HG03025 (cell line): ENCODE results near the gene PRPF31.

Source experiments
- ATAC-seq: cut with Tn5 transposase; IDR thresholded peaks from one replicate; pipeline ENCODE4 v1.9.1; 2021; ENCODE audit warnings: mild to moderate bottlenecking, moderate library complexity; ENCODE audit not compliant: unreplicated experiment, low FRiP score

PRPF31 gene

DNA sequence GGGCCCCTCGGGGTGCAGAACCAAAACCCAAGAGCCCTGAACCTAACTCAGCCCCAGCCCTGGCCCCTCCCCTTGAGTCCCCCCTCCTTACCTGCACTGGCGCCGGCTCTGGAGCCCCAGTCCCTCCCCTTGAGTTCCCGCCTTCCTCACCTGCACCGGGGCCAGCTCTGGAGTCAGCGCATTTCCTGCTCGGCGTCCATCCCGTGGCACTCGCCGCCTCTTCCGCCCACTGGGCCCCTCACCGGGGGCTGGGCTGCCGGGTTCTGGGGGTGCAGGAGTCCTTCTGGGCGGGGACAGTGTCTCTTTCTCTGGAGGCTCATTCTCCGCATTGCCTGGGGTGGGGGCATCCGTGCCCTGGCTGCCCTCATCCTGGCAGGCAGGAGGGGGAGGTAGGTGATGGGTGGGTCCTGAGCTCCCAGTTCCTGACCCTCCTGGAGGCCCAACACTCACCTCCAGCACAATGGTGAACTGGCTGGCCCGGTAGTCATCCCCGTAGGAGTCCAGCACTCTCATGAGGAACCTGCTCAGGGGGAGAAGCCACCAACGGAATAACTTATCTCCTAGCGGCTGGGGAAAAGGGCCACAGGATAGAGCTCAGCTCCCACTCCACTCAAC is 7.6 kb upstream of the PRPF31 start:
- no peak for ATAC-seq

DNA sequence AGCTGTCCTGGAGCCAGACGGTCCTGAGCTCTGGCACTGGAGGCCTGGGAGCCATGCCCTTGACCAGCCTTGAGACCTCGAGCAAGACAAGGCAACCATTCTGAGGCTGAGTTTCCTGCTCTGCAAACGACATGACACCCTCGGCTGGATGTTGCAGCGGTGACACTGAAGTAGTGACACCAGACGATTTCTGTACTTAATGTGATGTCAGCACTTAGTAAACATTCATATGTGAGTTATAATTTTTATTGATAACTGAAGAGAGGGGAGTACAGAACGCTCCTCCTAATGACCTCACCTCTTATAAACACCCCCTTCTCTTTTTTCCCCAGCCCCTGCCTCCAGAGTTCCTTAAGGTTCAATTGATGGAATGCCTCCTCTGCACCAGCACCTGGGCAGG is 7.1 kb upstream of the PRPF31 start:
- no peak for ATAC-seq

DNA sequence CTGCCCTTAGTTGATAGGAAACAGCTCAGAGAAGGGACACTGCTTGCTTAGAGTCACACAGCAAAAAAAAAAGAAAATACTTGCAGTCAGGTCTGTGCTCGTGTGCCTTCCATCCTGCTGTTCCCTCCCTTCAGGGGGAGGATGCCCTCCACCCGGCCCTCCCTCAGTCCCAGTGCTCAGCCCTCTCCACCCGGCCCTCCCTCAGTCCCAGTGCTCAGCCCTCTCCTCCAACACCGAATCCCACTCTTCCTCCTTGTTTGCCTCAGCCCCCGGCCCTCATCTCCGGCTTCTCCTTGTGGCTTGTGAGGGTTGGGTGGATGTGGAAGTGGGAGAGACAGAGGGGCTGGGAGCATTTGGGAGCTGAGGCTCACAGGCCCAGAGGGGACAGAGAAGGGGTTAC is 5.9 kb upstream of the PRPF31 start:
- no peak for ATAC-seq

DNA sequence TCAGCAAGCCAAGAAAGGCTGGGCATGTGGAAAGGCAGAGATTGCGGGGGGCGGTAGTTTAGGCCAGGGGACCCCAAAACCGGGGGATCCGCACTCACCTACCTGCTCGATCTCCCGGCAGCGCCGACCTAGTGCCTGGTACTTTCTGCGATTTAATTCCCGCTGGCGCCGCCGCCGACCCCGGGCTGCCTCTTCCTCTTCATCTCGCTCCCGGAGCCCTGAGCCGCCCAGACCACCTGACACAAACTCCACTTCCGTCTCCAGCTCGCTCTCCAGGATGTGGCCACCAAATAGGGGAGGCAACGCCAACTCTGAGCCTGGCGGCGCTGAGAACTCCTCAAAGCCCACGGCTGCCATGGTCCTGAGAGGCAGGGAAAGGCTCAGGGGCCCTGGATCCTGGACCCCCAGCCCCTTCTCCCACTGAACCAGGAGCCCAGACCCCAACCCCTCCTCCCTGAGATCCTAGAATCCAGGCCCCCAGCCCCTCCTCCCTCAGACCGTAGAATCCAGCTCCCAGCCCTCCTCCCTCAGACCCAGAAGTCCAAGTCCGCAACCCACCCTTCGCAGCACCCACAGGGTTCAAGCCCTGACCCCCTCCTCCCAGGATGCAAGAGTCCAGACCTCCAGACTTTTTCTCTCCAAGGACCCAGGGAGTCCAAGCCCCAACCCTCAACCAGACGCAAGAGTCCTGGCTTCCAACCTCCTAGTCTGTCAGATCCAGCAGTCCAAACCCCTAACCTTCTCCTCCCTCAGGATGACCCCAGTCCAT is 1.0 kb upstream of the PRPF31 start:
- ATAC-seq: no peak

DNA sequence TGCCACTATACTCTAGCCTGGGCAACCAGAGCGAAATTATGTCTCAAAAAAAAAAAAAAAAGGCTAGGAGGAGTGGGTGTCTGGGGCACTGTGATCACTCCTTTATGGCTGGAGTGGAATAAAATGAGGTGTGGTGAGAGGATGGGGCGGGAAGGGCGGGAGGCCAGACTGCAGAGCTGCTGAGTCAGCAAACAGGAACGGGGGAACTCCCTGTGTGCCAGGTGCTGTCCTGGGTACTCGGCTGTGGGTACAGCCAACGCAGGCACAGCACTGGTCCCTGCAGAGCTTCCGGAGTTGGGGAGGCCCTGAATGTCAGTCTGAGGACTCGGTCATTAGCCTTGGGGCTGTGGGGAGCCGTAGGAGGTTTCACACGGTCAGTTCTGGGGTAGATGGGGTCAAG is 5.7 kb downstream of the PRPF31 start:
- ATAC-seq: no peak

DNA sequence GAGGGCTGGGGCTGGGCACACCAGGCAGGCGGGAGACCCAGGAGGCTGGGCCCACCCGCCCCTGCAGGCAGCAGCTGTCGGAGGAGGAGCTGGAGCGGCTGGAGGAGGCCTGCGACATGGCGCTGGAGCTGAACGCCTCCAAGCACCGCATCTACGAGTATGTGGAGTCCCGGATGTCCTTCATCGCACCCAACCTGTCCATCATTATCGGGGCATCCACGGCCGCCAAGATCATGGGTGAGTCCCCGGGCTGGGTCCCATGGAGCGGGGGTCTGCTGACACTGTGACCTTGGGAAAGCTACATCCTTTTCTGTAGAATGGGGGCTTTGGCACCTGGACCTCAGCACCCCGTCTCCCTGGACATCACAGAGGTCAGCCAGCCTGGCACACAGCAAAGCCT is 8.1 kb downstream of the PRPF31 start:
- no peak for ATAC-seq

DNA sequence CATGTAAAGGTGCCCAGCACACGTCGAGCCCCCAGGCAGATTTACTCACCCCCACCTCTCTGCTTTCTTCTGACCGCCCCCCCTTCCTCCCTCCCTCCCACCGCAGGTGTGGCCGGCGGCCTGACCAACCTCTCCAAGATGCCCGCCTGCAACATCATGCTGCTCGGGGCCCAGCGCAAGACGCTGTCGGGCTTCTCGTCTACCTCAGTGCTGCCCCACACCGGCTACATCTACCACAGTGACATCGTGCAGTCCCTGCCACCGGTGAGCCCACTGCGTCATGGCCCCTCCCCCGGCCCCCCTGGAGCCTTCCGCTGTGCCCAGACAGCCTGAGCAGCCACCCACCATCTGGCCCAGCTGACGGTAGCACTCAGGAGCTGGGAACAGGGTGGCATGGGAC is 8.8 kb downstream of the PRPF31 start:
- ATAC-seq: no peak

DNA sequence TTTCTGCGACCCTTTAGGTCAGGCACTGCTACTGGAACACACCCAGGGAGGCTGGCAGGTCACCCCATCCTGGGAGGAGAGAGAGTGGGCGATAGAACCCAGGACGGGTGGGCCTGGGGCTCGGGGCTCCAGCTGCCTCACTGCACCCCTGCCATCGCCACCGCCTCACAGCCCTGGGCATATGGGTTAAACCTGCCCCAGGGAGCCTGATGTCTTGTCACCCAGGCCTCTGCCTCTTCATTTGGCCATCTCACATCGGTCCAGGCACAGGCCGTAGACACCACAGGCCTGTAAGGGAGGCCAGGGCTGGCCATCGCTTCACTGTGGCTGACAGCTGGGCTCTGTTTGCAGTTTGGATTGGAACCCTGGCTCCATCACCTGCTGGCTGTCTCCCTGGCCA is 10.2 kb downstream of the PRPF31 start:
- no peak for ATAC-seq

DNA sequence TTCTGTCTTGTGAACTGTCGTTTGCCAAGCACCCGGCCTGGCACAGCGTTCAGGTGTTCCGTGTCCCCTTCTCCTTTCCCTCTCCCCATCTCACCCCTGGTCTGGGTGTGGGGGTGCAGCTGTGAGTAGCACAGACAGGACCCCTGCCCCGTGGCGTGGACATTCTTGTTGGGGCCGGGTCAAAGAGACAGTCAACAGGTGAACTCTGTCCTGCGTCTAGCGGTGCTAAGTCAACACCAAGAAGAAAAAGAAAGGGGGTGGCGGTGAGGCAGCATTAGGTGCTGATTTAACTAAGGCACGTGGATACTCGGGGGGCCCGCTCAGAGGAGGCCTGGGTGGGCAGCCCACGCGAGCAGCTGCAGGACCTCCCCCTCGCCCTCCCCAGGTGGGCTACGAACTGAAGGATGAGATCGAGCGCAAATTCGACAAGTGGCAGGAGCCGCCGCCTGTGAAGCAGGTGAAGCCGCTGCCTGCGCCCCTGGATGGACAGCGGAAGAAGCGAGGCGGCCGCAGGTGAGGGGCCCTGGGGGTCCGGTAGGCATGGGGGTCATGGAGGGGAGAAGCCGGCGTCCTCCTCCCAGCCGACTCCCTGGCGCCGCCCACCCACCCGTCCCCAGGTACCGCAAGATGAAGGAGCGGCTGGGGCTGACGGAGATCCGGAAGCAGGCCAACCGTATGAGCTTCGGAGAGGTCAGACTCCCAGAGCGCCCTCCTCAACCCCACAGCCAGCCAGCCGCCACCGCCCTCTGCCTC is 12.3 kb downstream of the PRPF31 start:
- ATAC-seq: no peak

DNA sequence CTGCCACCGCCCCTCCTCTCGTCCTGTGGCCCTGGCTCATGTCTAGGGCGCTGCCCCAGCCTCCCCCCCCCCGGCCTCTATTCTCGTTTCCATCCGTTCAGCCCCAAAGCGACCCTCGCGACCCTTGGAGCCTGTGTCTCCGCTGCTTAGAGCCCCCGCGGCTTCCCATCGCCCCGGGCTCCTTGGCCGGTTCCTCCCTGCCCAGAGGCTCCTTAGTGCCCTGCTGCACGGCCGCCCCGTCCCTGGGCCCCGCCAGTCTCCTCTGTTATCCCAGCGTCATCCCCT is 12.8 kb downstream of the PRPF31 start:
- ATAC-seq: no peak

DNA sequence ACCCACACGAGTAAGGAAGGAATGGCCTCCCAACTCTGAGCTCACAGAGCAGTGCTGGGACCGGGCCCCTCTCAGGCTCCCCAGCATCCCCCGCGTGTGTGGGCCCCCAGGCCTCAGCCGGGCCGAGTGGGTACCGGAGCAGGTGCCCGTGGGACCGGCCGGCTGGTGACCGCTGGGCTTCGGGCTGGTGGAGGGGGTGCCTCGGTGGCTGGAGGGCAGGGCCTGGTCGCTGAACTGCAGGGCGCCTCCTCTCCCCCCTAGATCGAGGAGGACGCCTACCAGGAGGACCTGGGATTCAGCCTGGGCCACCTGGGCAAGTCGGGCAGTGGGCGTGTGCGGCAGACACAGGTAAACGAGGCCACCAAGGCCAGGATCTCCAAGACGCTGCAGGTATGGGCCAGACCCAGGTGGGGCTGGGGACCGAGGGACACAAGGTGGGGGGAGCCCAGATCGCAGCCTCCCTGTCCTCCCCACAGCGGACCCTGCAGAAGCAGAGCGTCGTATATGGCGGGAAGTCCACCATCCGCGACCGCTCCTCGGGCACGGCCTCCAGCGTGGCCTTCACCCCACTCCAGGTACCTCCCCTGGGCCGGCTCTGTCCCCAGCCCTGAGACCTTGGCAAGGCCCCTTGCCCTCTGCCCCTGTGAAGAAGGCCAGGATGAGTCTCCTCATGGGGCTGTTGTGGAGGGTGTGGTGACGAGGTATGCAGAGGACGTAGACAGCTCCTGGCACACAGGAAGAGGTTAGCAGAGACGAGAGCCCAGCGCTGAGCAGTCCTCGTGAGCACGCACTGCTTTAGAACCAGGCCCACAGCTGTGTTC is 13.5 kb downstream of the PRPF31 start:
- no peak for ATAC-seq

DNA sequence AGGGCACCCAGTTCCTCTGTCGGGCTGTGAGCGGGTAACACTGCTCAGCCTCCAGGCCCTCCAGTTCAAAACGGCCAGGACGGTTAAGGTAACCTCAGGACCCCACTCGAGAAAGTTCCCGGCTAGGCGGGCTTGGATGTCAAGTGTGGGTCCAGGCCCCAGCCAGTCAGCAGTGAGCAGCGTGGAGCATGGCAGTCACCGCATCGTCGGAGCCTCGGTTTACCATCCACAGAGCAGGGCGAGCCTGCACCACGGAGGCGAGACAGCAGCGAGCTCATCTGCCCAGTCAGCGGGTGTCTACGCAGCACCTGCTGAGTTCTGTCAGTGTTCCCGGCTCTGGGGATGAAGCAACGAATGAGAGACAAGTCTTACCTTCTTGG is 14.1 kb downstream of the PRPF31 start:
- no peak for ATAC-seq

DNA sequence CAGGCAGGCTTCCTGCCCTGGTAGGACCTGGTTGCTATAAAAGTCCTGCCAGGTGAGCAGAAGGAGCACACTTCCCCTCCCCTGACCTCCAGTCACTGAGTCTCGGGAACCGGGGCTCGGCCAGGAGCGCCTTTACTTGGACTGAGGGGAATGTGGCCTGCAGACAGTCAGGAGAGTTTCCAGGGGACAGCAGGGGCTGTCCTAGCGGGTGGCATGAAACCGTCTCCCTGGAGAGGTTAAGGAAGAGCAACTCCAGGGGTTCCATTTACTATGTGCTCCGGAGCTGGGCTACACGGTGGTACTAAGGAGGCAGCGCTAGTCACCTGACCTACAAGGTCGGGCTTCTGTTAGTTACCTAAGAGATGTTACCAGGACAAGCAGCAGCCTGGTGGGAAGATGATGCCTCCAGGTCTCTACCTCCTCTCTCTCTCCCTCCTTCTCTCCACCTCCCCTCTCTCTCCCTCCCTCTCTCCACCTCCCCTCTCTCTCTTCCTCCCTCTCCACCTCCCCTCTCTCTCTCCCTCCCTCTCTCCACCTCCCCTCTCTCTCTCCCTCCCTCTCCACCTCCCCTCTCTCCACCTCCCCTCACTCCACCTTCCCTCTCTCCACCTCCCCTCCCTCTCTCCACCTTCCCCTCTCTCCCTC is 17.9 kb downstream of the PRPF31 start:
- no peak for ATAC-seq

DNA sequence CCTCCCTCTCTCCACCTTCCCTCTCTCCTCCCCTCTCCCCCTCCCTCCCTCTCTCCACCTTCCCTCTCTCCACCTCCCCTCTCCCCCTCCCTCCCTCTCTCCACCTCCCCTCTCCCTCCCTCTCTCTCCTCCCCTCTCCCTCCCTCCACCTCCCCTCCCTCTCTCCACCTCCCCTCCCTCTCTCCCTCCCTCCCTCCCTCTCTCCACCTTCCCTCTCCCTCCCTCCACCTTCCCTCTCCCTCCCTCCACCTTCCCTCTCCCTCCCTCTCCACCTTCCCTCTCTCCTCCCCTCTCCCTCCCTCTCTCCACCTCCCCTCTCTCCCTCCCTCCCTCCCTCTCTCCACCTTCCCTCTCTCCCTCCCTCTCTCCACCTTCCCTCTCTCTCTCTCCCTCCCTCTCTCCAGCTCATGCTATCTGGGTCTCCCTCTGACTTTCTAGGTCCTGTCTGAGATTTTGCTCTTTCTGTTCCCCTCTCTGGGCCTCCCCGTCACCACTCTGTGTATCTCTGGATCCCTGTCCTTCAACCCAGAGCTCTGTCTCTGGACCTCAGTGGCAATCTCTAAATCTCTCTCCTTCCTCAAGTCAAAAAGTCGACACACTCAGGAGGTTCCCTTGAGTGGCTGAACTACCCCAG is 18.5 kb downstream of the PRPF31 start:
- ATAC-seq: no peak

DNA sequence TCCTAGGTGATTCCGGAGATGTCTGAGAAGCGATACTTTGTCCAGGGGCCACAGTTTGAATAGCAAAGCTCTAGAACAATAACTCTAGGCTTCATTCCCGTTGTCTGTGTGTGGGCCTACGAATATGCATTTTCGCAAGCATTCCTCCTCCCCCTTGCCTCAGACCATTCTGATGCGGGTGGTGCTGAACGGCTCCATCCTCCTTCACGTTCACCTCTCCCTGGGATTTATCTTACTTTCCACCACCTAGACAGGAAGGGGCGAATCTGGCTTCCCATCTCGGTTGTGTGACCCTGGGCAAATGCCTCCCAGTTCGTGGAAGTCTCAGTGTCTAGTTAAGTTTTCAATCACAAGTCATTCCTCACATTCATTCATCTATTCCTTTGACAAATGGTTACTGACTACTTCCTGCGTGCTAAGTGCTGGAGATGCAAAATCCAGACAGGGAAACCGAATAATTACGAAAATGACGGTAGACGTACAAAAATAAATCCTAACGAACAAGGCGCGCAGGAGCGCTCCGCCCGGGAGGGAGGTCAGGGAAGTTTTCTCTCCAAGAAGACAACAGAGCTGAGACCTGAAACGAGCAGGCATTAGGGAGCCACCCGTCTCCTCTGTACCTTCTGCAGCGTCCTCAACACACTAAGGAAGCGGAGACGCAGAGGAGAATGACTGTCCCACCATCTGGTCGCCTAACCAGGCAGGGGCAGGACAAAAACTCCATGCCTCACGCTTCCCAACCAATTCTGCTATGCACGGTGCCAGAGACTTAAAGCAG is 20.7 kb downstream of the PRPF31 start:
- ATAC-seq: no peak

DNA sequence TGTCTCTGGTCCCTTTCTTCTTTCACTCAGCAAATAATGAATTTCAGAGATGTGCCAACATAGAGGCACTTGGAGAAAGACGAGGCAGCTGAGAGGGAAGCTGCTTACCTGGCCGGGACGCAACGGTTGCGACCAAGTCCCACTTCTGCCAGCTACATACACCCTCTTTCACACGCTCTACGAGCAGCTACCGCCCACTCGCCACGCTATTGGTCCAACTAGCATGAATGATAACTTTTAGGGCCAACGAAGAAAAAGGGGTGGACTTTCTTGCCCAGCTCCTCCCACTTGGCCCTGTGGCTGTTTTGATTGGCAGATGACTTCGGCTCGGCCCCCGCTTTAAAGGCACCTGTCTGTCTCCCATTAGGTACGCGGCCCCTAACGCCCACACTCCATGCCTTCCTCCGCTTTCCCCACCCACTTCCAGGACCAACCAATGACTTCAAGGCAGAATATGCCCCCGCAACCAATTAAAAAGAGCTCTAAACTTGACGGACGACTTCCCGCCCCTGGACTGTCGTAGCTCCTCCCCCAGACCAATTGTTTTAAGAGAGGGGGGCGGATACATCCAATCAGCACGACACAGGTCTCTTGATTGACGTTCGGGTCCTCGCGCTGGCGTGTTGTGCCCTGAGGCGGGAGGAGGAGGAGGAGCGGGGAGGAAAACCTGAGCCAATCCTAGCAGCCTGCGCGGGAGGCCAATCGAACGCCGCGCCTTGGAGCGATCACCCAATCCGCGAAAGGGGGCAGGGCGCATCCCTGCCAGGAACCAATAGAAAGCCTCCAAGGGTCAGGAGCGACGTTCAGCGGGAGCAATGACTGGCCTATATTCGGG is 21.5 kb downstream of the PRPF31 start:
- peak; percentile 77 for ATAC-seq

DNA sequence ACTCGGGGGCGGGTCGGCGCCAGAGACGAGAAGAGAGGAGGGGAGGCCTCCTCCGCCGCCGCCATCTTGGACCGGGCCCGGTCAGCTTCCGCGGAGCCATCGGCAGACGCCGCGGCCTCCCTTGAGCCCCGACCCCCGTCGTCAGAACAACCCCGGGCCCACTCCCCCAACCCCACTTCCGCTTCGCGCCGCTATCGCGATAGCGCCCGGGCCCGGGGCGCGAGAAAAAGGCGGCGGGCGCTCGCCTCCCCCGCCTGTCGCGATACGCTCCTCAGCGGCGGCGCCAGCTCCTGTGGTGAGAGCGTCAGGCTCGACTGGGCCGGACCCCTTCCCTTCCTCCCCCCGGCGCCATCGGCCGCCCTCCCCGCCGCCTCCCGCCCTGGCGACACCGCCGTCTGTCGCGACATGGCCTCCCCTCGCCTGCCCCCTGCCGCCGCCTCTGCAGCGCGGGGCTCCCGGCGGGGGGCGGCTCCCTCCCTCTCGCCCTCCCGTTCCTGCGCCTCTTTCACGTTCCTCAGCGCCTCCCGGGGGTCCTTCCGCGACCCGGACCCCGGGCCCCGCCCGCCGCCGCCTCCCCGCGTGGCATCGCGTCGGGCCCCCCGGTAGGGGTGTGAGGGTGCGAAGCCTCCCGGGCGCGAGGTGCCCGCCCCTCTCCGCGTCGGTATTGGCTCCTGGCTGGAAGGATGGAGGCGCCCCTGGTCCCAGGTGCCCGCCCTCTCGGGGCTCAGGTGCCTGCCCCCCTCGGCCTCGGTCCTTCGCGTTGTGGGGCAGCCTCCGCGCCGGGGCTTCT is 22.3 kb downstream of the PRPF31 start, which contains the start of gene CNOT3:
Gene CNOT3, plus strand, starts transcription at position 64 of the 790 bp plus-strand sequence. CDS start 5,217 bp downstream, outside the sequence.
- no peak for ATAC-seq
